Endothelial cell of umbilical vein (primary cell): Measurements from ENCODE around the gene DCHS1. TPM values are rescaled to one million over a fixed set of nuclear protein-coding genes. Genes with fewer than 3 reads are reported as not detected.

Experiments used
- BruUV-seq: library from RNA; stranded (reverse); fragments of 400-500 nt; replicated peaks from 2 replicates; lab custom pipeline; 2021; lab: Mats Ljungman, UMichigan
- CTCF ChIA-PET: fragments of 300-600, 350-600 bp; sonication (Branson Sonifier 250); formaldehyde crosslinking; loops from one replicate; lab custom pipeline; 2021; ENCODE audit warnings: antibody characterized with exemption, inconsistent platforms; lab: Charles Lee
- POLR2A ChIA-PET: fragments of 300-600, 350-600 bp; sonication (Branson Sonifier 250); formaldehyde crosslinking; loops from one replicate; lab custom pipeline; 2021; ENCODE audit warnings: antibody characterized with exemption, inconsistent platforms; lab: Charles Lee
- DNase-seq: peaks from one replicate; pipeline ENCODE4 v3.0.0-alpha.2; 2011; ENCODE audit warnings: low read depth, low spot score
- FAIRE-seq: peaks from 2 replicates; lab custom pipeline; 2011; peaks lifted over from hg19 to GRCh38; lab: Jason Lieb, UNC
- H2AFZ ChIP-seq: 2 replicates; pipeline ENCODE4 v1.6.0; 2012; ENCODE audit warnings: low read depth, low read length, control low read depth, inconsistent platforms
- H3K27ac ChIP-seq: 2 replicates; pipeline ENCODE4 v1.5.1; 2011; ENCODE audit warnings: low read depth, mild to moderate bottlenecking, control low read depth, low read length, moderate library complexity; ENCODE audit not compliant: insufficient read depth
- H3K27me3 ChIP-seq, 2 experiments: 2 replicates each; pipeline versions ENCODE4 v1.6.0 to v1.6.1; 2011; ENCODE audit warnings: low read length in 2 of 2, mixed read lengths in 1 of 2; ENCODE audit not compliant: control insufficient read depth in 2 of 2, insufficient read depth in 2 of 2
- H3K36me3 ChIP-seq, 2 experiments: 2 replicates in 1 of 2; 3 replicates in 1 of 2; pipeline ENCODE4 v1.5.1; 2011; ENCODE audit warnings: low read length in 2 of 2, mild to moderate bottlenecking in 1 of 2, moderate library complexity in 1 of 2; ENCODE audit not compliant: control insufficient read depth in 2 of 2, insufficient read depth in 2 of 2; ENCODE audit errors: extremely low read depth in 1 of 2
- H3K4me1 ChIP-seq: 3 replicates; pipeline ENCODE4 v1.5.1; 2011; ENCODE audit warnings: mild to moderate bottlenecking, low read length; ENCODE audit not compliant: control insufficient read depth, insufficient read depth; ENCODE audit errors: extremely low read depth
- H3K4me2 ChIP-seq: 2 replicates; pipeline ENCODE4 v1.6.1; 2011; ENCODE audit warnings: low read length, control low read depth, mixed read lengths; ENCODE audit not compliant: insufficient read depth
- H3K4me3 ChIP-seq, 3 experiments: fragments of 200-600 bp in 1 of 3; sonication (generic), shearing (Covaris generic) in 1 of 3; replicated peaks in 1 of 3; 2 replicates each; pipeline ENCODE4 v1.5.1; 2011 to 2016; ENCODE audit warnings: control low read depth in 3 of 3, low read length in 3 of 3, mild to moderate bottlenecking in 2 of 3, inconsistent platforms in 1 of 3, low read depth in 1 of 3, moderate library complexity in 1 of 3; ENCODE audit not compliant: insufficient read depth in 1 of 3
- H3K79me2 ChIP-seq: 2 replicates; pipeline ENCODE4 v1.6.0; 2012; ENCODE audit warnings: low read length, inconsistent platforms; ENCODE audit not compliant: control insufficient read depth, insufficient read depth
- H3K9ac ChIP-seq: replicated peaks from 2 replicates; pipeline ENCODE3; 2011; ENCODE audit warnings: low read length, control low read depth; ENCODE audit not compliant: insufficient read depth; ENCODE audit errors: extremely low read depth
- H3K9me1 ChIP-seq: replicated peaks from 3 replicates; pipeline ENCODE4 v1.6.0; 2011; ENCODE audit warnings: mild to moderate bottlenecking, low read length; ENCODE audit not compliant: control insufficient read depth, insufficient read depth; ENCODE audit errors: extremely low read depth
- H3K9me3 ChIP-seq: replicated peaks from 2 replicates; pipeline ENCODE4 v1.5.1; 2012; ENCODE audit warnings: low read length, inconsistent platforms; ENCODE audit not compliant: control insufficient read depth, insufficient read depth
- H4K20me1 ChIP-seq: replicated peaks from 2 replicates; pipeline ENCODE3; 2011; ENCODE audit warnings: mild to moderate bottlenecking, low read length; ENCODE audit not compliant: control insufficient read depth, insufficient read depth; ENCODE audit errors: extremely low read depth
- EZH2 ChIP-seq: IDR thresholded peaks from 2 replicates; pipeline ENCODE4 v1.6.1; 2012; ENCODE audit warnings: borderline replicate concordance, low read depth, mild to moderate bottlenecking, moderate library complexity, low read length, inconsistent platforms; ENCODE audit not compliant: severe bottlenecking
- FOS ChIP-seq: IDR thresholded peaks from 2 replicates; pipeline ENCODE4 v1.6.1; 2011; ENCODE audit warnings: mild to moderate bottlenecking, low read length, moderate library complexity, borderline replicate concordance; ENCODE audit not compliant: insufficient read depth
- GATA2 ChIP-seq: IDR thresholded peaks from 2 replicates; pipeline ENCODE4 v1.7.0; 2011; ENCODE audit warnings: low read depth, mild to moderate bottlenecking, moderate library complexity, mixed read lengths, low read length; ENCODE audit not compliant: insufficient read length, insufficient read depth
- JUN ChIP-seq: IDR thresholded peaks from 2 replicates; pipeline ENCODE4 v1.6.1; 2011; ENCODE audit warnings: borderline replicate concordance, low read depth; ENCODE audit not compliant: insufficient read length, insufficient read depth
- MYC ChIP-seq: IDR thresholded peaks from one replicate; pipeline ENCODE4 v1.6.1; 2011; ENCODE audit warnings: mild to moderate bottlenecking, low read depth, low read length
- POLR2A ChIP-seq: IDR thresholded peaks from 2 replicates; pipeline ENCODE4 v1.6.1; 2012; ENCODE audit warnings: low read depth, mild to moderate bottlenecking, control low read depth, low read length
- POLR2AphosphoS5 ChIP-seq: IDR thresholded peaks from 2 replicates; pipeline ENCODE4 v1.6.1; 2012; ENCODE audit warnings: low read depth, mild to moderate bottlenecking, control low read depth, low read length, moderate library complexity; ENCODE audit not compliant: insufficient read depth
- dilution Hi-C: fragments of 300-500 bp; cut with MboI; formaldehyde crosslinking; loops from one replicate; pipeline ENCODE4 v1.15.0; 2019; ENCODE audit warnings: low sequenced_read_pairs; ENCODE audit not compliant: extremely low pct_ligation_motif_present
- intact Hi-C: fragments of 100-400 bp; cut with micrococcal nuclease; formaldehyde crosslinking; loops from one replicate; pipeline ENCODE4 v1.10.0; 2022
- polyA plus RNA-seq, 4 experiments: library from polyadenylated mRNA; depleted of rRNA in 3 of 4; stranded (reverse) in 3 of 4; unstranded in 1 of 4; fragments of >200 nt; gene quantifications; 2 replicates each; pipeline versions ENCODE4 v1.2.1 to v1.2.3, GENCODE V29; 2011 to 2012; ENCODE audit warnings: missing spikeins in 1 of 4
- total RNA-seq: library from RNA; stranded (reverse); gene quantifications from 2 replicates; pipeline ENCODE4 v1.2.3, GENCODE V29; 2021
- TF ChIP-seq, protein P1 (sequence below), 2 donors: IDR thresholded peaks; 1 replicate in 1 of 2; 2 replicates in 1 of 2; pipeline ENCODE4 v1.5.1; 2011; ENCODE audit warnings: low read length in 2 of 2, mild to moderate bottlenecking in 2 of 2, moderate library complexity in 2 of 2, control low read depth in 1 of 2, inconsistent platforms in 1 of 2, low read depth in 1 of 2; ENCODE audit not compliant: insufficient read depth in 1 of 2; ENCODE audit errors: extremely low read depth in 1 of 2
- TF ChIP-seq, protein P2 (sequence below): IDR thresholded peaks from 2 replicates; pipeline ENCODE4 v1.6.1; 2011; ENCODE audit not compliant: insufficient read depth, insufficient read length

Gene DCHS1
- total and polyA plus RNA-seq, 2 donors (not counting 3 experiments of a cell fraction or from before 2014, with no cell fraction given) = 56.2 to 73.0 TPM

DNA sequence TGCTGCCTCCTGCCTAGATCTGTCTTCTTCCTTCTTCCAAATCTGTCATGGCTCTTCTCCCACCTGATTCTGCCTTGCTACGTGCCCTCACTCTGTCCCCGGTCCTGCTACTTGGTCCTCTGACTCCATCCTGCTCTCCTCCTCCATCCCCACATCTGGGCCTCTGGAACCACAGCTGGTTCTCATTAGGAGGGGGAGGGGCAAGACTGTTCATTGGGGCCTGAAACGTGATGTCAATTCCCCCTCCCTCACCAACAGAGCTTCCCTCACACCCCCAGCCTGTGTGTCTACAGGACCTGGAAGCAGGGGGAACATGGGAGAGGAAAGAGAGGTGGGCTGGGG, 9.1 kb downstream of the DCHS1 start:
- Histone ChIP-seq H3K36me3 (no peaks in the 10 kb centered on the region), H3K4me3 (no peak overlapping the region), H2AFZ (peak overlapping the region; percentile 13), H3K9me1 (no peaks in the 10 kb centered on the region), H3K27me3 (no peaks in the 10 kb centered on the region), H3K4me2 (peak overlapping the region; percentile 61), H3K9me3 (no peaks in the 10 kb centered on the region), H4K20me1 (no peaks in the 10 kb centered on the region), H3K4me1 (peaks cover 37% of the 10 kb centered on the region), H3K27ac (peak overlapping the region; percentile 84), H3K9ac (peak overlapping the region; percentile 58), H3K79me2 (peaks cover 4% of the 10 kb centered on the region)
- FAIRE-seq (no peak), DNase-seq (no peak)
- dilution Hi-C loops = no loop called here
- CTCF ChIA-PET = interaction anchor here (0.7 to 2.4 kb wide), 9 partner anchors 9 to 267 kb away, joined by 3 to 19 read pairs (median 4); partner anchors contain the start of gene MRPL17
- POLR2A ChIA-PET = interaction anchor here (2.3 kb wide), 1 partner anchor 11 kb away, joined by 11 read pairs; no protein-coding TSS in a partner anchor
- TSS peak; percentile 83 for BruUV-seq
- intact Hi-C loops = loop anchor here (1.0 kb wide), 5 partner anchors 9 to 37 kb away; partner anchors contain the start of genes DCHS1, MRPL17 and TPP1
- TF ChIP-seq FOS = no peak
- TF ChIP-seq, protein P1, sequence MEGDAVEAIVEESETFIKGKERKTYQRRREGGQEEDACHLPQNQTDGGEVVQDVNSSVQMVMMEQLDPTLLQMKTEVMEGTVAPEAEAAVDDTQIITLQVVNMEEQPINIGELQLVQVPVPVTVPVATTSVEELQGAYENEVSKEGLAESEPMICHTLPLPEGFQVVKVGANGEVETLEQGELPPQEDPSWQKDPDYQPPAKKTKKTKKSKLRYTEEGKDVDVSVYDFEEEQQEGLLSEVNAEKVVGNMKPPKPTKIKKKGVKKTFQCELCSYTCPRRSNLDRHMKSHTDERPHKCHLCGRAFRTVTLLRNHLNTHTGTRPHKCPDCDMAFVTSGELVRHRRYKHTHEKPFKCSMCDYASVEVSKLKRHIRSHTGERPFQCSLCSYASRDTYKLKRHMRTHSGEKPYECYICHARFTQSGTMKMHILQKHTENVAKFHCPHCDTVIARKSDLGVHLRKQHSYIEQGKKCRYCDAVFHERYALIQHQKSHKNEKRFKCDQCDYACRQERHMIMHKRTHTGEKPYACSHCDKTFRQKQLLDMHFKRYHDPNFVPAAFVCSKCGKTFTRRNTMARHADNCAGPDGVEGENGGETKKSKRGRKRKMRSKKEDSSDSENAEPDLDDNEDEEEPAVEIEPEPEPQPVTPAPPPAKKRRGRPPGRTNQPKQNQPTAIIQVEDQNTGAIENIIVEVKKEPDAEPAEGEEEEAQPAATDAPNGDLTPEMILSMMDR (IDR thresholded peaks at IDR 0.05; ENCODE audit: extremely low read depth in 1 of 2, insufficient read depth in 1 of 2, low read depth in 1 of 2, low read length in 2 of 2) = no peak
- TF ChIP-seq JUN = no peak
- TF ChIP-seq POLR2A = no peak
- TF ChIP-seq, protein P2, sequence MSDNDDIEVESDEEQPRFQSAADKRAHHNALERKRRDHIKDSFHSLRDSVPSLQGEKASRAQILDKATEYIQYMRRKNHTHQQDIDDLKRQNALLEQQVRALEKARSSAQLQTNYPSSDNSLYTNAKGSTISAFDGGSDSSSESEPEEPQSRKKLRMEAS = no peak
- no peak for TF ChIP-seq MYC
- no peak for TF ChIP-seq GATA2
- TF ChIP-seq EZH2 = no peak
- TF ChIP-seq POLR2AphosphoS5 = no peak
